ENCODE results near the gene CFAP221.

Gene CFAP221

GRCh38 chr2:119681868-119682220 lies 137.6 kb downstream of the CFAP221 start:
- no peak for DNase-seq

- DNase-seq: no peak
Observed at GRCh38 chr2:119682578-119682977, 138.3 kb downstream of the CFAP221 start.

GRCh38 chr2:119683074-119683712 lies 138.9 kb downstream of the CFAP221 start:
- DNase-seq: no peak

- peak in 1 of 14 donors; percentile 67 for DNase-seq
Observed at GRCh38 chr2:119683713-119684443, 139.6 kb downstream of the CFAP221 start.

- DNase-seq: peak in 1 of 14 donors; percentile 64
Observed at GRCh38 chr2:119684518-119684917, 140.3 kb downstream of the CFAP221 start.

GRCh38 chr2:119688616-119689015 lies 144.4 kb downstream of the CFAP221 start:
- no peak for DNase-seq

- DNase-seq: no peak
Observed at GRCh38 chr2:119689218-119689617, 145.0 kb downstream of the CFAP221 start.

- no peak for DNase-seq
Observed at GRCh38 chr2:119691189-119691588, 146.9 kb downstream of the CFAP221 start.

GRCh38 chr2:119691651-119692245 lies 147.5 kb downstream of the CFAP221 start:
- DNase-seq: peak in 1 of 14 donors; percentile 13

- DNase-seq: no peak
Observed at GRCh38 chr2:119692310-119692709, 148.1 kb downstream of the CFAP221 start.

GRCh38 chr2:119692954-119693353 lies 148.7 kb downstream of the CFAP221 start:
- no peak for DNase-seq

- DNase-seq: no peak
Observed at GRCh38 chr2:119693567-119693966, 149.3 kb downstream of the CFAP221 start.

- DNase-seq: no peak
Observed at GRCh38 chr2:119693967-119694366, 149.7 kb downstream of the CFAP221 start.

GRCh38 chr2:119694470-119694844 lies 150.2 kb downstream of the CFAP221 start:
- DNase-seq: no peak

- DNase-seq: peak in 1 of 14 donors; percentile 11
Observed at GRCh38 chr2:119694845-119695521, 150.7 kb downstream of the CFAP221 start.

GRCh38 chr2:119696005-119696404 lies 151.8 kb downstream of the CFAP221 start:
- no peak for DNase-seq

GRCh38 chr2:119696494-119697030 lies 152.3 kb downstream of the CFAP221 start:
- no peak for DNase-seq

- DNase-seq: no peak
Observed at GRCh38 chr2:119697290-119698020, 153.2 kb downstream of the CFAP221 start.

- no peak for DNase-seq
Observed at GRCh38 chr2:119698246-119698645, 154.0 kb downstream of the CFAP221 start.

GRCh38 chr2:119699016-119699606 lies 154.9 kb downstream of the CFAP221 start:
- no peak for DNase-seq

GRCh38 chr2:119700866-119701265 lies 156.6 kb downstream of the CFAP221 start:
- no peak for DNase-seq

GRCh38 chr2:119701352-119701751 lies 157.1 kb downstream of the CFAP221 start:
- no peak for DNase-seq

Data from C1 segment of cervical spinal cord (tissue), 14 donors.